Neutrophil (primary cell): ENCODE measurements around the gene RPTOR.

ENCODE experiments used
- H3K27ac ChIP-seq: fragments of 200-600 bp; sonication (generic); 2 replicates; pipeline ENCODE4 v1.5.1; 2016; ENCODE audit warnings: mild to moderate bottlenecking, moderate library complexity
- H3K27me3 ChIP-seq: fragments of 200-600 bp; sonication (generic); 2 replicates; pipeline ENCODE4 v1.6.0; 2016; ENCODE audit warnings: mild to moderate bottlenecking
- H3K36me3 ChIP-seq: fragments of 200-600 bp; sonication (generic); 2 replicates; pipeline ENCODE4 v1.5.1; 2017
- H3K4me1 ChIP-seq, 2 experiments: fragments of 200-600 bp in 1 of 2; sonication (generic) in 1 of 2; 1 replicate in 1 of 2; 2 replicates in 1 of 2; pipeline versions ENCODE4 v1.5.1 to v1.6.1; 2013 to 2016; ENCODE audit warnings: low read depth in 1 of 2, low read length in 1 of 2, mild to moderate bottlenecking in 1 of 2, moderate library complexity in 1 of 2; ENCODE audit not compliant: control insufficient read depth in 1 of 2, insufficient read depth in 1 of 2
- H3K4me3 ChIP-seq, 2 experiments: fragments of 200-600 bp in 1 of 2; sonication (generic) in 1 of 2; 1 replicate in 1 of 2; 2 replicates in 1 of 2; pipeline ENCODE4 v1.5.1; 2013 to 2016; ENCODE audit warnings: low read depth in 1 of 2, low read length in 1 of 2, mild to moderate bottlenecking in 1 of 2, moderate library complexity in 1 of 2
- H3K9me3 ChIP-seq: fragments of 200-600 bp; sonication (generic); 2 replicates; pipeline ENCODE4 v1.5.1; 2016
- TF ChIP-seq, protein P1 (sequence below): fragments of 200-600 bp; sonication (generic); IDR thresholded peaks from 2 replicates; pipeline ENCODE4 v1.5.1; 2016; ENCODE audit warnings: antibody characterized with exemption

The RPTOR gene

DNA sequence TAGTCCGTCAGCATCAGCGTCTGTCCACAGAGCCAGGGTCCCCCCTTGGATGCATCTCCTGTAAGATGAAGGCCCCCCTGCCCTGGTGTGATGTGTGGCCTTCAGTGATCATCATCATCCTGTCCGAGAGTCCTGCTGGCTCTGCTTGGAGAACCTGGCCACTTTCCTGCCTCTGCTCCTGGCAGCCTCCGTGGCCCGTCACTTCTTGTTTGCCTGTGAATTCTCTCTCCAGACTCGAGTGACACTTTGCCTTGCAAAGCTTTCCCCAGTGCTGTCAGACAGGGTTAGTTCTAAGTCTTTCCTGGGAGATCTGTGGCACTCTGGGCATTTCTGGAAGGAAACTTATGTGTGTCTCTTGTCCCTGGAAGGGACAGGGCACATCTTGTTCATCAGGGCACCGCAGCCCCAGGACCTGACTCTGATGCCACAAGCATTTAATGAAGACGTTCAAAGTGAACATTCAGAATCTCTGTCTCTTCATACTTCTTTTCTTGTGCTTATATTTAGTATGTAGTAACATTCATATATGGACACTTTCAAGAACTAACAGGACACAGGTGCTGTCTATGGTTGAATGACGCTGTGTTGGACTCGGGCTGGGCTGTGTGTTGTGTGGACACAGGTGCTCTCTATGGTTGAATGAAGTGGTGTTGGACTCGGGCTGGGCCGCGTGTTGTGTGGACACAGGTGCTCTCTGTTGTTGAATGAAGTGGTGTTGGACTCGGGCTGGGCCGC, 68.5 kb downstream of the RPTOR start:
- Histone ChIP-seq H3K27ac (no peak overlapping the region), H3K27me3 (no peaks in the 10 kb centered on the region), H3K4me1 (peaks cover 4 to 7% of the 10 kb centered on the region in 2 experiments), H3K36me3 (no peaks in the 10 kb centered on the region), H3K9me3 (no peaks in the 10 kb centered on the region), H3K4me3 (no peak overlapping the region)
- TF ChIP-seq, protein P1, sequence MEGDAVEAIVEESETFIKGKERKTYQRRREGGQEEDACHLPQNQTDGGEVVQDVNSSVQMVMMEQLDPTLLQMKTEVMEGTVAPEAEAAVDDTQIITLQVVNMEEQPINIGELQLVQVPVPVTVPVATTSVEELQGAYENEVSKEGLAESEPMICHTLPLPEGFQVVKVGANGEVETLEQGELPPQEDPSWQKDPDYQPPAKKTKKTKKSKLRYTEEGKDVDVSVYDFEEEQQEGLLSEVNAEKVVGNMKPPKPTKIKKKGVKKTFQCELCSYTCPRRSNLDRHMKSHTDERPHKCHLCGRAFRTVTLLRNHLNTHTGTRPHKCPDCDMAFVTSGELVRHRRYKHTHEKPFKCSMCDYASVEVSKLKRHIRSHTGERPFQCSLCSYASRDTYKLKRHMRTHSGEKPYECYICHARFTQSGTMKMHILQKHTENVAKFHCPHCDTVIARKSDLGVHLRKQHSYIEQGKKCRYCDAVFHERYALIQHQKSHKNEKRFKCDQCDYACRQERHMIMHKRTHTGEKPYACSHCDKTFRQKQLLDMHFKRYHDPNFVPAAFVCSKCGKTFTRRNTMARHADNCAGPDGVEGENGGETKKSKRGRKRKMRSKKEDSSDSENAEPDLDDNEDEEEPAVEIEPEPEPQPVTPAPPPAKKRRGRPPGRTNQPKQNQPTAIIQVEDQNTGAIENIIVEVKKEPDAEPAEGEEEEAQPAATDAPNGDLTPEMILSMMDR, result no peak

DNA sequence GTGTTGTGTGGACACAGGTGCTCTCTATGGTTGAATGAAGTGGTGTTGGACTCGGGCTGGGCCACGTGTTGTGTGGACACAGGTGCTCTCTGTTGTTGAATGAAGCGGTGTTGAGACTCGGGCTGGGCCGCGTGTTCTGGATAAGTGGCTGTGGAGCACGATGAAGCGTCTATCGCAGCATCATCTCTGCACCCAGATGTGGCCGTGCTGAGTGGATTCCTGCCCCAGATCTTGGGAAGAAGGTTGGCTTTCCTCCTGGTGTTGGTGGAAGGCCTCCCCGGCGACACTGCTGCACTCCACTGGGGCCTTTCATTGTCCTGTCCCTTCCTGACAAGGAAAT, 69.1 kb downstream of the RPTOR start:
- H3K36me3 ChIP-seq, result no peaks in the 10 kb centered on the region
- TF ChIP-seq, protein P1, result no peak
- H3K4me1 ChIP-seq, result peaks cover 4 to 7% of the 10 kb centered on the region in 2 experiments
- H3K27me3 ChIP-seq, result no peaks in the 10 kb centered on the region
- no peak overlapping the region for H3K27ac ChIP-seq
- no peaks in the 10 kb centered on the region for H3K9me3 ChIP-seq
- H3K4me3 ChIP-seq, result no peak overlapping the region

DNA sequence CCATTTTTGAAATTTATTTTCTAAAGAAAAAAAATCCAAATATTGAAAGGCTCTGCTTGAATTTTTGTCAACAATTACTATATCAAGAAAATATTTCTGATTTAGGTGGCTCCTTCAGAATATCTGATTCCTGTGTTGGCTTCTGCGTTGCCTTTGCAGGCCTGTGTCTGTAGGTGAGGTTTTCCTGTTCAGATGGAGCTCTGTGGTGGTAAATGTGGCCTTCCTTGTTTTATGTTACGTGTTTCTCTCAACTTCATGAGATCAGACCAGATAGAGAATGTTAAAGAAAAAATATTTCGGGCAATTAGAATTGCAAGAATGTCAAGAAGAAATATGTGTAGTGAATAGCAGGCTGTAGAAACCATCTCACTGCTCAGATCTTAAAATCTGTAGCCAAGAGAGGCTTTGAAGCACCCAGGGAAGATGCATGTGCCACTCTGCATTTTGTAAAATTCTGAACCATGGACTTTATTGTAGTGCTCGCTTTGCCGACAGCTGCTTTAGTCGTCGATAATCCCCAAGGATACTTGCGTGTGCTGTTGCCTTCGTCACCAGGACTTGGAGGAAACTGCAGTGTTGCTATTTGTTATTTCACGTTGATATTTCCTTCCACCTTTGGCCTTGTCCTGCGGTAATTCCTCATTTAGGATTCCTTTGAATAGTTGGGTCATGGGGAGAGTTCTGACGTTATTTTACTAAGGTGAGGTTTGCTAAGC, 69.9 kb downstream of the RPTOR start:
- H3K27me3 ChIP-seq, result no peaks in the 10 kb centered on the region
- TF ChIP-seq, protein P1, result no peak
- peaks cover 4 to 7% of the 10 kb centered on the region in 2 experiments for H3K4me1 ChIP-seq

DNA sequence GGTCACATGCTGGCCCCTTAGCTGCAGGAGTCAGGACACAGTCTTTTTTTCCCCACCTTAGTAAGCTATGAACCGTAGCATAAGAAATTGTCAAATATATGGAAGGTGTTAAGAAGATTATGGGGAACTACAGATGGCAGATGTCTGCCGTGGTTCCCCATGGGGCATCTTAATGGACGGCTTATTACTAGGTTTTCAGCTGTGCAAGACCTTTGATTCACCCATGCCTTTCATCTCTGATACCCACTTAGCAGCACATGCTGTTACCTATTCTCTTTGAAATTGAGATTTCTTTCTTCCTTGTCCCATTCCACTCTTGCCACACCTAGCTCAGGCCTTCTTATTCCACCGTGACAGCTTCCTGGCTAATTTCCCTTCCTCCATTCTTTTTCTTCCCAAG, 70.7 kb downstream of the RPTOR start:
- Histone ChIP-seq H3K9me3 (no peaks in the 10 kb centered on the region), H3K4me1 (no peaks in the 10 kb centered on the region), H3K27ac (no peak overlapping the region), H3K4me3 (no peak overlapping the region), H3K27me3 (no peaks in the 10 kb centered on the region), H3K36me3 (no peaks in the 10 kb centered on the region)
- TF ChIP-seq, protein P1, result no peak

More for the DNA sequence above, 69.9 kb downstream of the RPTOR start:
- Histone ChIP-seq H3K36me3 (no peaks in the 10 kb centered on the region), H3K9me3 (no peaks in the 10 kb centered on the region), H3K27ac (no peak overlapping the region), H3K4me3 (no peak overlapping the region)

DNA sequence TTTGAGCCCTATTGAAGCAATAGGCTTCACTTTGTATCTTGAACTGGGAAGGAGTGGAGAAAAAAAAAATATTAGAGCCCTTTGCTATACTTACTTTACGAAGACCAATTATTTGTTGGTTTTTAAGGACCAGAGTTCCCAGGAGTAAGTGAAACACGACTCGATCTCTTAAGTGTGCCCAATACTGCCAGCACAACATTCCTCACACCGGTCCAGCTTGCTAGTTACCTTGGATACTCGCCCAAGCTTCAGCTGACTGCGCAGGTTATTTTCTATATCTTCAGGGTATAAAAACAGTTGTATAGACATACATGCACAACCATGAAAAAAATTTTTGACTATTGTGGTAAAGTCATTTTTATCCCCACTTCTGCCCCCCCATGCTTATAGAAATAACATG, 72.1 kb downstream of the RPTOR start:
- Histone ChIP-seq H3K36me3 (no peaks in the 10 kb centered on the region), H3K9me3 (no peaks in the 10 kb centered on the region), H3K4me3 (no peak overlapping the region), H3K27ac (no peak overlapping the region), H3K4me1 (no peaks in the 10 kb centered on the region), H3K27me3 (no peaks in the 10 kb centered on the region)
- TF ChIP-seq, protein P1, result no peak
